Smooth muscle cell (in vitro differentiated cells): ENCODE results near the gene SORL1. TPM values are rescaled to one million over a fixed set of nuclear protein-coding genes. Genes with fewer than 3 reads are reported as not detected.

Source experiments
- DNase-seq: peaks from one replicate; lab custom pipeline; 2025; ENCODE audit not compliant: unreplicated experiment; lab: John Stamatoyannopoulos, UW
- H2AFZ ChIP-seq: fragments of 200-600 bp; sonication (generic); 2 replicates; pipeline ENCODE4 v1.6.0; 2016; ENCODE audit warnings: antibody characterized with exemption, low read depth, mild to moderate bottlenecking
- H3F3A ChIP-seq: fragments of 200-600 bp; sonication (generic); 2 replicates; pipeline ENCODE4 v1.6.0; 2017; ENCODE audit warnings: antibody characterized with exemption, low read depth
- H3K27ac ChIP-seq: fragments of 200-600 bp; sonication (generic); 2 replicates; pipeline ENCODE4 v1.5.1; 2016; ENCODE audit warnings: low read depth, mild to moderate bottlenecking
- H3K27me3 ChIP-seq: fragments of 200-600 bp; sonication (generic); 2 replicates; pipeline ENCODE4 v1.6.1; 2016; ENCODE audit warnings: low read depth, mild to moderate bottlenecking
- H3K36me3 ChIP-seq: fragments of 200-600 bp; sonication (generic); 2 replicates; pipeline ENCODE4 v1.5.1; 2016; ENCODE audit warnings: low read depth
- H3K4me1 ChIP-seq: fragments of 200-600 bp; sonication (generic); 2 replicates; pipeline ENCODE4 v1.5.1; 2016; ENCODE audit warnings: low read depth
- H3K4me2 ChIP-seq: fragments of 200-600 bp; sonication (generic); 2 replicates; pipeline ENCODE4 v1.6.0; 2016; ENCODE audit warnings: mild to moderate bottlenecking
- H3K4me3 ChIP-seq: fragments of 200-600 bp; sonication (generic); 2 replicates; pipeline ENCODE4 v1.5.1; 2016; ENCODE audit warnings: mild to moderate bottlenecking
- H3K79me2 ChIP-seq: fragments of 200-600 bp; sonication (generic); 2 replicates; pipeline ENCODE4 v1.6.0; 2016; ENCODE audit warnings: low read depth, mild to moderate bottlenecking
- H3K9ac ChIP-seq: fragments of 200-600 bp; sonication (generic); 2 replicates; pipeline ENCODE4 v1.6.0; 2016; ENCODE audit warnings: low read depth
- H3K9me3 ChIP-seq: fragments of 200-600 bp; sonication (generic); replicated peaks from 2 replicates; pipeline ENCODE4 v1.5.1; 2016; ENCODE audit warnings: low read depth
- H4K20me1 ChIP-seq: fragments of 200-600 bp; sonication (generic); 2 replicates; pipeline ENCODE4 v1.6.0; 2016; ENCODE audit warnings: low read depth
- WGBS: methylation state at CpG from one replicate; pipeline ENCODE4 v1.1.7; 2016; ENCODE audit warnings: low lambda C conversion rate; 5-methylcytosine and 5-hydroxymethylcytosine counted together
- polyA plus RNA-seq: library from polyadenylated mRNA; unstranded; fragments of >200 nt; fragmentation: Nextera tagmentation; extraction: Ambion mirVana; gene quantifications from 2 replicates; pipeline ENCODE4 v1.2.1, GENCODE V29; 2016
- total RNA-seq: library from RNA; depleted of rRNA; stranded (reverse); fragments of >200 nt; gene quantifications from 2 replicates; pipeline ENCODE4 v1.2.3, GENCODE V29; 2014
- TF ChIP-seq, protein P1 (sequence below): fragments of 200-600 bp; sonication (generic); IDR thresholded peaks from 2 replicates; pipeline ENCODE4 v1.5.1; 2017; ENCODE audit warnings: borderline replicate concordance, mild to moderate bottlenecking, antibody characterized with exemption; ENCODE audit not compliant: insufficient read depth, poor library complexity, severe bottlenecking

SORL1 gene
- total and polyA plus RNA-seq, 2 experiments from 2014 or later = 1.2 to 5.8 TPM

DNA sequence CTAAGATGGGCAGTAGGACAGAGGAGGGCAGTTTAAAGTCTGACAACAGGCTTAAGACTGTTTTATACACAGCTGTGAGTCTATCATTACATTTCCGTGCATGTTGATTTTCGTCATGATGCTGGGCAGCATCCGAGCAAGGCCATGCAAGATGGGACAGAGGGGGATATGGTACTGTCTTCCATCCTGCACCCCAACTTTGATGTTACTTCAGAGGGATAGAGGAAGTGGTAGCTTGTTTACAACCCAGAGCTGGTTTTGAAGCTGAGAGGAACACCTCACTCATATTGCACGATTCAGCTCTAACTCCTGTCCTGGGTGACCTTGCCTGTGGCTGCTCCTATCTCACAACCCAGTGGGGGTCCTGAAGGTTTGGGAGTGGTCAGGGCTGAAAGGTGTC, 3.0 kb upstream of the SORL1 start:
- no peak for DNase-seq
- no peak overlapping the region for H3K9ac ChIP-seq
- no peaks in the 10 kb centered on the region for H4K20me1 ChIP-seq
- H3K27me3 ChIP-seq = peaks cover 8% of the 10 kb centered on the region
- H3K36me3 ChIP-seq = no peaks in the 10 kb centered on the region
- WGBS = 97% methylated on average over 4 of the region's 4 CpGs
- H3K4me3 ChIP-seq = no peak overlapping the region
- no peak overlapping the region for H3K27ac ChIP-seq
- no peaks in the 10 kb centered on the region for H3K79me2 ChIP-seq
- TF ChIP-seq, protein P1, sequence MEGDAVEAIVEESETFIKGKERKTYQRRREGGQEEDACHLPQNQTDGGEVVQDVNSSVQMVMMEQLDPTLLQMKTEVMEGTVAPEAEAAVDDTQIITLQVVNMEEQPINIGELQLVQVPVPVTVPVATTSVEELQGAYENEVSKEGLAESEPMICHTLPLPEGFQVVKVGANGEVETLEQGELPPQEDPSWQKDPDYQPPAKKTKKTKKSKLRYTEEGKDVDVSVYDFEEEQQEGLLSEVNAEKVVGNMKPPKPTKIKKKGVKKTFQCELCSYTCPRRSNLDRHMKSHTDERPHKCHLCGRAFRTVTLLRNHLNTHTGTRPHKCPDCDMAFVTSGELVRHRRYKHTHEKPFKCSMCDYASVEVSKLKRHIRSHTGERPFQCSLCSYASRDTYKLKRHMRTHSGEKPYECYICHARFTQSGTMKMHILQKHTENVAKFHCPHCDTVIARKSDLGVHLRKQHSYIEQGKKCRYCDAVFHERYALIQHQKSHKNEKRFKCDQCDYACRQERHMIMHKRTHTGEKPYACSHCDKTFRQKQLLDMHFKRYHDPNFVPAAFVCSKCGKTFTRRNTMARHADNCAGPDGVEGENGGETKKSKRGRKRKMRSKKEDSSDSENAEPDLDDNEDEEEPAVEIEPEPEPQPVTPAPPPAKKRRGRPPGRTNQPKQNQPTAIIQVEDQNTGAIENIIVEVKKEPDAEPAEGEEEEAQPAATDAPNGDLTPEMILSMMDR = no peak
- H3F3A ChIP-seq = no peaks in the 10 kb centered on the region
- H3K4me2 ChIP-seq = no peak overlapping the region
- no peaks in the 10 kb centered on the region for H3K9me3 ChIP-seq
- H2AFZ ChIP-seq = no peak overlapping the region
- H3K4me1 ChIP-seq = peaks cover 15% of the 10 kb centered on the region

- TF ChIP-seq, protein P1 = no peak
- peaks cover 8% of the 10 kb centered on the region for H3K27me3 ChIP-seq
- H3K27ac ChIP-seq = no peak overlapping the region
- no peak overlapping the region for H3K4me3 ChIP-seq
- DNase-seq = no peak
- no peak overlapping the region for H2AFZ ChIP-seq
- peaks cover 15% of the 10 kb centered on the region for H3K4me1 ChIP-seq
- H3K36me3 ChIP-seq = no peaks in the 10 kb centered on the region
- H3K79me2 ChIP-seq = no peaks in the 10 kb centered on the region
- no peak overlapping the region for H3K4me2 ChIP-seq
- H4K20me1 ChIP-seq = no peaks in the 10 kb centered on the region
- WGBS = 87% methylated on average over 2 of the region's 2 CpGs
- H3K9ac ChIP-seq = no peak overlapping the region
- H3F3A ChIP-seq = no peaks in the 10 kb centered on the region
- H3K9me3 ChIP-seq = no peaks in the 10 kb centered on the region
Measured at GRCh38 chr11:121449626-121450025, 2.5 kb upstream of the SORL1 start.

GRCh38 chr11:121450401-121450800, 1.7 kb upstream of the SORL1 start:
- WGBS = 93% methylated on average over 1 of the region's 1 CpG
- Histone ChIP-seq H2AFZ (no peak overlapping the region), H3K4me2 (no peak overlapping the region), H3K79me2 (no peaks in the 10 kb centered on the region), H3F3A (no peaks in the 10 kb centered on the region), H3K4me1 (peaks cover 15% of the 10 kb centered on the region), H3K9me3 (no peaks in the 10 kb centered on the region), H3K9ac (no peak overlapping the region), H3K36me3 (no peaks in the 10 kb centered on the region), H3K27me3 (peaks cover 8% of the 10 kb centered on the region), H3K27ac (no peak overlapping the region), H3K4me3 (no peak overlapping the region), H4K20me1 (no peaks in the 10 kb centered on the region)
- TF ChIP-seq, protein P1 = no peak
- DNase-seq = no peak

DNA sequence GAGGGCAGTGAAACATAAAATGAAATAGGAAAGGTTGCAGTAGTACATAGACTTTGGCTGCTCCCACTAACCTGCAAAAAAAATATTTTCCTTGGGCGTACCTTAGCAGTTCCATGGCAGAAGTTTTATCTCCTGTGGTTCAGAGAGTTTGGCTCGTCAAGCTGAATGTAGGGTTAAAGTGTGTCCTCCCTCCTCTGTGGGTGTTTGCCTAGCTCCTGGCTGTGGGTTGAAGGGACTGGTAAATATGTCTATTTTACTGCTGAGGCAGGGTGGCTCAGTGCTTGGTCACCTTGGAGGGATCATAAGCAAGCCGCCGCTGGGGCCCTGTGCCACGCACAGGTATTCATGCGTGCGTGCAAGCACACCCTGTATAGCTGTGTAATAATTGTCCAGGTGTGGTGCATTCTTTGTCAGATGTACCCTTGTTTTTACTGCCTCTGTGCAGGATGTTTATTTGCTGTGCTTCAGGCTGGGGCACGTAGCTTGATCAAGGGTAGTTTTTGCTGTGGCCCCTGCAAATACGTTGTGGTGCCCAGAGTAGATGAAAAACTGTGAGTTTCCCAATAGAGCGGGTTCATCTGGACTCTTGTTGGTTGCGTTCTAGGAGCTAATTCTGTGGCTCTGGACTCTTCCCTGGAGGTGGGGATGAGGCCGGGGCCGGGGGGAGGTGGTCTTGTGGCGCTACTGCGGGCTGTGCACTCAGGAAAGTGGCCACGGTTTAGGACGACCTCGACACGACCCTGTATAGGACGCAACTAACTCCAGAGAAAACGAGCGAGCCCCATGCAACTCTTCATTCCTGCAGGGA, 732 bp upstream of the SORL1 start:
- Histone ChIP-seq H2AFZ (peak overlapping the region; percentile 82), H3K79me2 (no peaks in the 10 kb centered on the region), H3F3A (no peaks in the 10 kb centered on the region), H3K27ac (no peak overlapping the region), H3K4me2 (peak overlapping the region; percentile 94), H3K27me3 (peaks cover 8% of the 10 kb centered on the region), H3K9ac (no peak overlapping the region), H3K4me3 (peak overlapping the region; percentile 86), H3K9me3 (no peaks in the 10 kb centered on the region), H4K20me1 (no peaks in the 10 kb centered on the region), H3K36me3 (no peaks in the 10 kb centered on the region), H3K4me1 (peaks cover 13% of the 10 kb centered on the region)
- DNase-seq = no peak
- 39% methylated on average over 22 of the region's 22 CpGs for WGBS
- TF ChIP-seq, protein P1 = no peak
